ENCODE measurements around the gene ARMH3. TPM values are rescaled to one million over a fixed set of nuclear protein-coding genes. Genes with fewer than 3 reads are reported as not detected.

Gene ARMH3
- total RNA-seq, 1 experiment from 2014 or later: 17.1 TPM

GRCh38 chr10:102020938-102021337 is 35.0 kb downstream of the ARMH3 start:
- ChIA-PET POLR2A (interaction anchor here (0.7 kb wide), 1 partner anchor 35 kb away, joined by 4 read pairs; no protein-coding TSS in a partner anchor), CTCF (interaction anchor here (0.7 to 3.2 kb wide), 2 partner anchors 11 to 238 kb away, joined by 3 to 17 read pairs; no protein-coding TSS in a partner anchor)
- no peak overlapping the region for H3K27ac Mint-ChIP-seq
- TF ChIP-seq TEAD1 (CRISPR knock-in tag; IDR thresholded peaks at IDR 0.05) (no peak), ELF4 (CRISPR knock-in tag; IDR thresholded peaks at IDR 0.05; ENCODE audit: low read depth) (no peak), ZBTB43 (CRISPR knock-in tag; IDR thresholded peaks at IDR 0.05) (no peak), ERG (CRISPR knock-in tag; IDR thresholded peaks at IDR 0.05) (no peak), AFF4 (CRISPR knock-in tag; IDR thresholded peaks at IDR 0.05; ENCODE audit: borderline replicate concordance) (no peak), ESRRA (CRISPR knock-in tag; IDR thresholded peaks at IDR 0.05; ENCODE audit: borderline replicate concordance) (no peak), IRF1 (CRISPR knock-in tag; IDR thresholded peaks at IDR 0.05) (no peak), ZNF416 (CRISPR knock-in tag; IDR thresholded peaks at IDR 0.05) (no peak), E2F1 (CRISPR knock-in tag; IDR thresholded peaks at IDR 0.05) (no peak), ZNF138 (CRISPR knock-in tag; conservative IDR thresholded peaks at IDR 0.05) (no peak), JAZF1 (CRISPR knock-in tag; IDR thresholded peaks at IDR 0.05) (no peak), CTCF (IDR thresholded peaks at IDR 0.05) (no peak), MYBL2 (CRISPR knock-in tag; IDR thresholded peaks at IDR 0.05) (no peak), NR1H2 (CRISPR knock-in tag; IDR thresholded peaks at IDR 0.05) (no peak), CREB1 (CRISPR knock-in tag; IDR thresholded peaks at IDR 0.05) (no peak), ATF1 (CRISPR knock-in tag; IDR thresholded peaks at IDR 0.05) (no peak), MXD4 (CRISPR knock-in tag; IDR thresholded peaks at IDR 0.05; ENCODE audit: borderline replicate concordance) (no peak), PRDM15 (CRISPR knock-in tag; IDR thresholded peaks at IDR 0.05) (no peak), ATF3 (CRISPR knock-in tag; conservative IDR thresholded peaks at IDR 0.05) (no peak)
- no peaks in the 10 kb centered on the region for H3K9me3 Mint-ChIP-seq
- no peak for ATAC-seq
- H3K36me3 Mint-ChIP-seq: peaks cover 24% of the 10 kb centered on the region
- H3K27me3 Mint-ChIP-seq (ENCODE audit: low read depth): no peaks in the 10 kb centered on the region
- H3K4me1 Mint-ChIP-seq: no peaks in the 10 kb centered on the region
- H3K4me3 Mint-ChIP-seq: no peak overlapping the region
- DNase-seq (ENCODE audit: low spot score): no peak
